IMR-90 (cell line): Measurements from ENCODE around the gene KRT35. TPM values are rescaled to one million over a fixed set of nuclear protein-coding genes. Genes with fewer than 3 reads are reported as not detected.

ENCODE experiments used
- ATAC-seq: fragments of 200-7000 bp; cut with Tn5 transposase; 2 replicates; pipeline ENCODE4 v1.9.1; 2020; ENCODE audit warnings: low read depth, mild to moderate bottlenecking, moderate library complexity
- BruUV-seq: library from RNA; stranded (reverse); fragments of 400-500 nt; replicated peaks from 2 replicates; lab custom pipeline; 2021; lab: Mats Ljungman, UMichigan
- CTCF ChIA-PET: fragments of 300-600 bp; formaldehyde crosslinking; extraction: SDS; loops from one replicate; lab custom pipeline; 2021; ENCODE audit warnings: antibody characterized with exemption; lab: Yijun Ruan, JAX
- POLR2A ChIA-PET: fragments of 300-600 bp; sonication (Branson Sonifier 250); formaldehyde crosslinking; loops from one replicate; lab custom pipeline; 2022; ENCODE audit warnings: antibody characterized with exemption; ENCODE audit not compliant: unreplicated experiment; lab: Charles Lee
- DNase-seq: peaks from one replicate; pipeline ENCODE4 v3.0.0; 2013
- H2AFZ ChIP-seq: replicated peaks from 2 replicates; pipeline ENCODE3; 2013; ENCODE audit warnings: low read length, mild to moderate bottlenecking; ENCODE audit not compliant: poor library complexity
- H2AK5ac ChIP-seq: 2 replicates; pipeline ENCODE4 v1.6.1; 2013; ENCODE audit warnings: low read depth, low read length, inconsistent platforms
- H2AK9ac ChIP-seq: replicated peaks from 2 replicates; pipeline ENCODE3; 2013; ENCODE audit warnings: mild to moderate bottlenecking, low read depth, low read length, moderate library complexity; ENCODE audit not compliant: poor library complexity
- H2BK120ac ChIP-seq: 2 replicates; pipeline ENCODE4 v1.6.1; 2013; ENCODE audit warnings: low read depth, low read length, inconsistent platforms
- H2BK15ac ChIP-seq: 3 replicates; pipeline ENCODE4 v1.6.1; 2013; ENCODE audit warnings: low read depth, low read length, inconsistent platforms
- H2BK20ac ChIP-seq: 2 replicates; pipeline ENCODE4 v1.6.1; 2013; ENCODE audit warnings: low read depth, mild to moderate bottlenecking, inconsistent platforms, low read length, moderate library complexity
- H2BK5ac ChIP-seq: 2 replicates; pipeline ENCODE4 v1.6.1; 2013; ENCODE audit warnings: mild to moderate bottlenecking, low read depth, low read length, inconsistent platforms; ENCODE audit not compliant: poor library complexity, severe bottlenecking
- H3K14ac ChIP-seq: replicated peaks from 2 replicates; pipeline ENCODE4 v1.6.1; 2013; ENCODE audit warnings: low read depth, low read length, inconsistent platforms
- H3K18ac ChIP-seq: 2 replicates; pipeline ENCODE4 v1.6.1; 2013; ENCODE audit warnings: low read depth, low read length, control low read depth
- H3K23ac ChIP-seq: 2 replicates; pipeline ENCODE4 v1.6.1; 2013; ENCODE audit warnings: low read depth, low read length, inconsistent platforms
- H3K27ac ChIP-seq: 2 replicates; pipeline ENCODE4 v1.5.1; 2013; ENCODE audit warnings: mild to moderate bottlenecking, control low read depth, low read length; ENCODE audit not compliant: insufficient read depth
- H3K27me3 ChIP-seq: 2 replicates; pipeline ENCODE4 v1.6.1; 2013; ENCODE audit warnings: low read length; ENCODE audit not compliant: control insufficient read depth, insufficient read depth
- H3K36me3 ChIP-seq: 2 replicates; pipeline ENCODE4 v1.6.1; 2013; ENCODE audit warnings: low read length, mixed read lengths; ENCODE audit not compliant: control insufficient read depth, insufficient read depth
- H3K4ac ChIP-seq: 2 replicates; pipeline ENCODE4 v1.6.1; 2013; ENCODE audit warnings: low read depth, low read length, inconsistent platforms
- H3K4me1 ChIP-seq: 2 replicates; pipeline ENCODE4 v1.6.1; 2013; ENCODE audit warnings: low read length, mixed read lengths; ENCODE audit not compliant: control insufficient read depth, insufficient read depth
- H3K4me2 ChIP-seq: 2 replicates; pipeline ENCODE4 v1.6.1; 2013; ENCODE audit warnings: low read depth, mild to moderate bottlenecking, control low read depth, low read length, moderate library complexity
- H3K4me3 ChIP-seq: 2 replicates; pipeline ENCODE4 v1.5.1; 2013; ENCODE audit warnings: low read depth, mild to moderate bottlenecking, control low read depth, low read length, moderate library complexity; ENCODE audit not compliant: insufficient read depth
- H3K56ac ChIP-seq: 2 replicates; pipeline ENCODE4 v1.6.1; 2013; ENCODE audit warnings: low read length, inconsistent platforms; ENCODE audit not compliant: insufficient read depth; ENCODE audit errors: extremely low read depth
- H3K79me1 ChIP-seq, 2 experiments: 2 replicates each; pipeline ENCODE4 v1.6.1; 2013; ENCODE audit warnings: low read length in 2 of 2, inconsistent platforms in 1 of 2, low read depth in 1 of 2
- H3K9ac ChIP-seq: 2 replicates; pipeline ENCODE4 v1.6.1; 2013; ENCODE audit warnings: low read depth, low read length, control low read depth
- H3K9me1 ChIP-seq: 2 replicates; pipeline ENCODE4 v1.6.1; 2013; ENCODE audit warnings: low read length, inconsistent platforms; ENCODE audit not compliant: insufficient read depth
- H3K9me3 ChIP-seq: 2 replicates; pipeline ENCODE4 v1.6.1; 2013; ENCODE audit warnings: low read length; ENCODE audit not compliant: control insufficient read depth, insufficient read depth
- H4K20me1 ChIP-seq: 2 replicates; pipeline ENCODE4 v1.6.1; 2013; ENCODE audit warnings: low read length, inconsistent platforms; ENCODE audit not compliant: insufficient read depth
- H4K5ac ChIP-seq: 2 replicates; pipeline ENCODE4 v1.6.1; 2013; ENCODE audit warnings: mild to moderate bottlenecking, low read depth, low read length, control low read depth
- H4K8ac ChIP-seq, 2 experiments: 2 replicates each; pipeline ENCODE4 v1.6.1; 2013; ENCODE audit warnings: low read depth in 2 of 2, low read length in 2 of 2, control low read depth in 1 of 2, inconsistent platforms in 1 of 2
- H4K91ac ChIP-seq: 2 replicates; pipeline ENCODE4 v1.6.1; 2013; ENCODE audit warnings: low read depth, low read length, inconsistent platforms; ENCODE audit not compliant: insufficient read depth
- BHLHE40 ChIP-seq: fragments of 150-350 bp; IDR thresholded peaks from 2 replicates; pipeline ENCODE4 v1.6.1; 2016; ENCODE audit warnings: mild to moderate bottlenecking, low read depth, low read length
- CEBPB ChIP-seq: IDR thresholded peaks from 2 replicates; pipeline ENCODE4 v1.6.1; 2012; ENCODE audit warnings: low read depth, low read length, improper control_type of control experiment
- CHD1 ChIP-seq: IDR thresholded peaks from 2 replicates; pipeline ENCODE4 v1.6.1; 2012; ENCODE audit warnings: low read depth, low read length, improper control_type of control experiment
- CTCF ChIP-seq: conservative IDR thresholded peaks from 2 replicates; pipeline ENCODE4 v1.5.1; 2012; ENCODE audit warnings: mild to moderate bottlenecking, low read depth, low read length, improper control_type of control experiment
- FOS ChIP-seq: fragments of 150-350 bp; IDR thresholded peaks from 2 replicates; pipeline ENCODE4 v1.6.1; 2016; ENCODE audit warnings: low read depth, low read length
- MAFK ChIP-seq: IDR thresholded peaks from 2 replicates; pipeline ENCODE4 v1.6.1; 2012; ENCODE audit warnings: low read depth, low read length, improper control_type of control experiment
- MAZ ChIP-seq: IDR thresholded peaks from 2 replicates; pipeline ENCODE4 v1.6.1; 2012; ENCODE audit warnings: low read depth, mild to moderate bottlenecking, low read length, improper control_type of control experiment, moderate library complexity, borderline replicate concordance
- MXI1 ChIP-seq: IDR thresholded peaks from 2 replicates; pipeline ENCODE4 v1.6.1; 2012; ENCODE audit warnings: low read depth, mild to moderate bottlenecking, low read length, moderate library complexity, borderline replicate concordance
- NFE2L2 ChIP-seq: fragments of 150-350 bp; IDR thresholded peaks from 2 replicates; pipeline ENCODE4 v1.6.1; 2016; ENCODE audit warnings: low read depth, mild to moderate bottlenecking, low read length
- POLR2A ChIP-seq: IDR thresholded peaks from 2 replicates; pipeline ENCODE4 v1.6.1; 2012; ENCODE audit warnings: mild to moderate bottlenecking, low read depth, low read length
- RAD21 ChIP-seq: IDR thresholded peaks from 2 replicates; pipeline ENCODE4 v1.6.1; 2012; ENCODE audit warnings: low read length, improper control_type of control experiment
- RCOR1 ChIP-seq: IDR thresholded peaks from 2 replicates; pipeline ENCODE4 v1.6.1; 2012; ENCODE audit warnings: mild to moderate bottlenecking, low read length, improper control_type of control experiment; ENCODE audit not compliant: insufficient replicate concordance
- RFX5 ChIP-seq: IDR thresholded peaks from 2 replicates; pipeline ENCODE4 v1.8.0; 2012; ENCODE audit warnings: low read depth, mild to moderate bottlenecking, low read length, moderate library complexity
- WGBS, 2 experiments: methylation state at CpG; one replicate each; pipeline versions ENCODE4 v1.1.5 to v1.1.7; 2013; ENCODE audit warnings: missing lambda C conversion rate in 2 of 2; ENCODE audit not compliant: insufficient read length in 1 of 2; ENCODE audit errors: extremely low coverage in 2 of 2; 5-methylcytosine and 5-hydroxymethylcytosine counted together
- dilution Hi-C: fragments of 300-500 bp; cut with HindIII; formaldehyde crosslinking; loops from one replicate; pipeline ENCODE4 v1.14.3; 2018; ENCODE audit warnings: low sequenced_read_pairs; ENCODE audit not compliant: unreplicated experiment
- in situ Hi-C: fragments of 300-500 bp; cut with MboI; formaldehyde crosslinking; loops from 3 replicates; pipeline ENCODE4 v1.14.3; 2019; ENCODE audit warnings: low sequenced_read_pairs, inconsistent platforms, mixed read lengths
- intact Hi-C: fragments of 100-400 bp; cut with micrococcal nuclease; formaldehyde crosslinking; loops from 2 replicates; pipeline ENCODE4 v1.10.0; 2022
- polyA plus RNA-seq, 3 experiments: library from polyadenylated mRNA; depleted of rRNA; stranded (reverse); fragments of >200 nt; gene quantifications; 2 replicates each; pipeline ENCODE4 v1.2.3, GENCODE V29; 2012; ENCODE audit warnings: low replicate concordance in 1 of 3
- total RNA-seq: library from RNA; depleted of rRNA; stranded (reverse); fragments of >200 nt; gene quantifications from 2 replicates; pipeline ENCODE4 v1.2.3, GENCODE V29; 2012
- TF ChIP-seq, protein P1 (sequence below): fragments of 150-350 bp; IDR thresholded peaks from 2 replicates; pipeline ENCODE4 v1.6.1; 2016; ENCODE audit warnings: low read depth, mild to moderate bottlenecking, low read length, moderate library complexity, borderline replicate concordance
- TF ChIP-seq, protein P2 (sequence below): fragments of 150-350 bp; IDR thresholded peaks from 2 replicates; pipeline ENCODE4 v1.6.1; 2017; ENCODE audit warnings: mild to moderate bottlenecking, antibody characterized with exemption, low read length, low read depth

KRT35 gene
- total and polyA plus RNA-seq, 2 of the 4 experiments (the other 2 are of a cell fraction): not detected

DNA sequence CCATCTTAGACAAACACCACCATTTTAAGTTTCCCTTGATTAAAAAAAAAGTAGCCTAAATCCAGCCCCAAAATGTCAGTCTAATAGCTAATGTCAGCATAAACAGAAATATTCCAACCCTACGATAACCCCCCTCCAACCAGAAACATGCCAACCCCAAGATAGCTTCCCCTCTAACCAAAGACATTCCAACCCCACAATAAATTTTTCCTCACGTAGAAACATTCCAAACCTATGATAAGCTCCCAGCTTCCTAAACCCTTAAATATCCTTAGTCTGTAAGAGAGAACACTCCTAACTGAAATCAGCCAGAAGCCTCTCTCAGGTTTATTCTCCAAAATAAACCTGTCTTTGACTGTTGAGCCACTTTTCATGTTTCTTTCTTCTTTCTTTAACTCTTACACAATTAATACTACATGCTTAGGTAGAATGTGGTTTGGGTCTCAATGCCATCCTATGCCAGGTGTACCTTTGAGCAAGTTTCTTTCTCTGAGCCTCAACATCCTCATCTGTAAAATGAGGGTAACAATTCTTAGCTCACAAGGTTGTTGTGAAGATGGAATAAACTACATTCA is 29.7 kb downstream of the KRT35 start:
- no peak overlapping the region; the same call in 1 of the 2 replicates for H4K91ac ChIP-seq
- peak overlapping the region; percentile 62; the same call in 1 of the 2 replicates for H2BK20ac ChIP-seq
- ATAC-seq (peak; percentile 55), DNase-seq (peak; percentile 59)
- no peak overlapping the region for H3K9ac ChIP-seq
- dilution Hi-C loops: no loop called here
- peak overlapping the region; percentile 74; the same call in 1 of the 2 replicates for H2BK120ac ChIP-seq
- no peak overlapping the region; the same call in 1 of the 2 replicates for H2AK5ac ChIP-seq
- H3K14ac ChIP-seq: no peak overlapping the region
- H3K4me1 ChIP-seq: peaks cover 9% of the 10 kb centered on the region
- no peak overlapping the region for H2AFZ ChIP-seq
- BruUV-seq: no TSS peak
- peaks cover 14% of the 10 kb centered on the region for H3K9me3 ChIP-seq
- ChIA-PET POLR2A (no interaction called here), CTCF (no interaction called here)
- H3K23ac ChIP-seq: no peak overlapping the region
- H4K20me1 ChIP-seq: no peaks in the 10 kb centered on the region
- in situ Hi-C loops: no loop called here
- H3K36me3 ChIP-seq: no peaks in the 10 kb centered on the region
- peak overlapping the region; percentile 15; the same call in 1 of the 2 replicates for H3K4ac ChIP-seq
- H2BK15ac ChIP-seq: peak overlapping the region; percentile 2; the same call in 2 of the 3 replicates
- no peak overlapping the region for H4K5ac ChIP-seq
- 0 out of 4 replicates have a peak overlapping the region, but pooled peaks of 1 of the 2 experiments have one; percentile 17 for H4K8ac ChIP-seq
- 29% methylated on average over 1 of the region's 2 CpGs; no CpG with 5 or more reads in 1 of the 2 experiments for WGBS, 2 experiments
- H3K56ac ChIP-seq: no peak overlapping the region
- H3K18ac ChIP-seq: peak overlapping the region; percentile 37; the same call in 1 of the 2 replicates
- intact Hi-C loops: no loop called here
- no peak overlapping the region for H3K4me2 ChIP-seq
- peaks cover 5% of the 10 kb centered on the region for H3K9me1 ChIP-seq
- H3K4me3 ChIP-seq: no peak overlapping the region
- no peak overlapping the region for H3K27ac ChIP-seq
- peak overlapping the region; percentile 43 for H2BK5ac ChIP-seq
- H2AK9ac ChIP-seq: no peak overlapping the region
- H3K27me3 ChIP-seq: no peaks in the 10 kb centered on the region; the same call in 1 of the 2 replicates
- H3K79me1 ChIP-seq: no peaks in the 10 kb centered on the region
- no peak for TF ChIP-seq MAZ
- no peak for TF ChIP-seq FOS
- TF ChIP-seq RFX5: no peak
- TF ChIP-seq MAFK: no peak
- TF ChIP-seq MXI1: no peak
- TF ChIP-seq, protein P1, sequence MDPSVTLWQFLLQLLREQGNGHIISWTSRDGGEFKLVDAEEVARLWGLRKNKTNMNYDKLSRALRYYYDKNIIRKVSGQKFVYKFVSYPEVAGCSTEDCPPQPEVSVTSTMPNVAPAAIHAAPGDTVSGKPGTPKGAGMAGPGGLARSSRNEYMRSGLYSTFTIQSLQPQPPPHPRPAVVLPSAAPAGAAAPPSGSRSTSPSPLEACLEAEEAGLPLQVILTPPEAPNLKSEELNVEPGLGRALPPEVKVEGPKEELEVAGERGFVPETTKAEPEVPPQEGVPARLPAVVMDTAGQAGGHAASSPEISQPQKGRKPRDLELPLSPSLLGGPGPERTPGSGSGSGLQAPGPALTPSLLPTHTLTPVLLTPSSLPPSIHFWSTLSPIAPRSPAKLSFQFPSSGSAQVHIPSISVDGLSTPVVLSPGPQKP: no peak
- TF ChIP-seq CTCF: no peak
- TF ChIP-seq, protein P2, sequence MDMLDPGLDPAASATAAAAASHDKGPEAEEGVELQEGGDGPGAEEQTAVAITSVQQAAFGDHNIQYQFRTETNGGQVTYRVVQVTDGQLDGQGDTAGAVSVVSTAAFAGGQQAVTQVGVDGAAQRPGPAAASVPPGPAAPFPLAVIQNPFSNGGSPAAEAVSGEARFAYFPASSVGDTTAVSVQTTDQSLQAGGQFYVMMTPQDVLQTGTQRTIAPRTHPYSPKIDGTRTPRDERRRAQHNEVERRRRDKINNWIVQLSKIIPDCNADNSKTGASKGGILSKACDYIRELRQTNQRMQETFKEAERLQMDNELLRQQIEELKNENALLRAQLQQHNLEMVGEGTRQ: no peak
- TF ChIP-seq RAD21: no peak
- TF ChIP-seq NFE2L2: no peak
- TF ChIP-seq POLR2A: no peak
- TF ChIP-seq CEBPB: no peak
- TF ChIP-seq CHD1: no peak
- TF ChIP-seq RCOR1: no peak
- no peak for TF ChIP-seq BHLHE40
